T47D (cell line): ENCODE measurements around the gene HPSE2.
A peak's percentile ranks its signal among the peaks of the same experiment; 100 is the strongest.

Source experiments
- DNase-seq, 2 experiments: peaks; one replicate each; pipeline versions ENCODE4 v3.0.0 to v3.0.0-alpha.2; 2011 to 2012; ENCODE audit warnings: low read depth in 1 of 2, low spot score in 1 of 2
- JUND ChIP-seq: IDR thresholded peaks from 2 replicates; pipeline ENCODE4 v1.6.1; 2012; ENCODE audit warnings: low read depth
- in situ Hi-C: cut with HindIII; loops from 2 replicates; pipeline ENCODE4 v1.10.0; 2016; ENCODE audit warnings: low sequenced_read_pairs, low pct_unique_long_range_greater_than_20kb

The HPSE2 gene

GRCh38 chr10:98417481-98417959 lies 818.1 kb downstream of the HPSE2 start:
- in situ Hi-C loops, result no loop called here

DNA sequence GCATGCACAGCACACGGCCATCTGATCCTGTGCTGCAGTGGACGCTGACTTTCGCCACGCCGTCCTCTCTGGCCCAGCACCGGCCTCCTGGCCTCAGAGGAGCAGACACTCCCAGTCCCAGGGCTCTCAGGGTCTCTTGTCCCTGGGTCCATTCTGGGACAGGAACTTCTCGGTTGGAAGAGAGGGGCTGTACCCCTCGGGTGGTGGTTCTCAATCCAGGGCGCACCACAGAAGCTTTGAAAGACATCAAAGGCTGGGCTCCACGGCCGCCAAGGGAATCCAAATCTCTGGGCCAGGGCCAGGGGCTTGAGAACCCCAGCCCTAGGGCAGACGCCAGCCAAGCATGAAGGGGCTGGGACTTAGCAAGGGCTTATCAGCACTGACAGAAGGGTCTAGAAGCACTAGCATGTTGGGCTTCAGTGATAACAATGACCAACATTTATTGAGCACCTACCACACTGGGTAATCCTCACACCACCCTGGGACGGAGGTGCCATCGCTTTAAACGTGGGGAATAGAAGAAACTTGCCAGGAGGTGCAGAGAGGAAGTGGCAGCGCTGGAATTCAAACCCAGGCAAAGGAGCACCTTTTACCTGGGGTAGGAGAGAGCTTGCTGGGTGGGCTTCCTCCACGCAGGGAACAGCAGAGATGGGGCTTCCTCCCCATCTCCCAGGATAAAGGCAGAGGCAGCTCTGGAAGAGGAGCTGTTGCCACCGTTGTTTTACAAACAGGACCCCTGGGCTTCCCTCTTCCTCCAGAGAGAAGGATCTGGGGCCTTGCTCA lies 818.9 kb downstream of the HPSE2 start:
- in situ Hi-C loops, result no loop called here
- DNase-seq, result no peak
- TF ChIP-seq JUND, result no peak

More at GRCh38 chr10:98417481-98417959, 818.1 kb downstream of the HPSE2 start:
- no peak for TF ChIP-seq JUND
- no peak for DNase-seq

DNA sequence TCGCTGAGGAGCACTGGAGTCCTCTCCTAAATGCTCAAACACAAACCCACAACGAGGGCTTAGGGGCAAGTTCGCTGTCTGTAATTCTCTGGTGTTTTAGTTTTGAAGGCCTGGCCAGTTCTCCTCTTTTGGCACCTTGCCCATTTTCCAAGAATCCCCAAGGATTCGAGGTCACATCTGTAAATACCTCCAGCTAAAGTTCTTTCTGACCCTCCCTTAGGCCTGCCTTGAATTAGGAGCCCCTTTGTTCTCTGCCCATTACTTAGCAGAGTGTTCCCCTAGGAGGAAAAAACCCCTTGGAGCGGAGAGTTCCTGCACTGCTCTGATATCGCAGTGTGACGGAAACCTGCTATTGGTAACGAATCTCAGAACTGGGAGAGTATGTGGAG lies 819.9 kb downstream of the HPSE2 start:
- in situ Hi-C loops, result no loop called here
- no peak for TF ChIP-seq JUND
- DNase-seq, result peak in 1 of 2 experiments; percentile 31

GRCh38 chr10:98414932-98415730 lies 820.5 kb downstream of the HPSE2 start, which contains the start of gene PYROXD2:
TSS of gene PYROXD2 (minus strand) at chr10:98415182. CDS start at chr10:98415135, 47 bp downstream.
- no peak for TF ChIP-seq JUND
- in situ Hi-C loops, result no loop called here
- peak; percentile 95 to 97 for DNase-seq

- TF ChIP-seq JUND, result no peak
- in situ Hi-C loops, result no loop called here
- DNase-seq, result no peak
These were observed 821.1 kb downstream of the HPSE2 start for GRCh38 chr10:98414578-98414931.

GRCh38 chr10:98411768-98412167 lies 823.9 kb downstream of the HPSE2 start:
- in situ Hi-C loops, result no loop called here
- no peak for DNase-seq
- no peak for TF ChIP-seq JUND

DNA sequence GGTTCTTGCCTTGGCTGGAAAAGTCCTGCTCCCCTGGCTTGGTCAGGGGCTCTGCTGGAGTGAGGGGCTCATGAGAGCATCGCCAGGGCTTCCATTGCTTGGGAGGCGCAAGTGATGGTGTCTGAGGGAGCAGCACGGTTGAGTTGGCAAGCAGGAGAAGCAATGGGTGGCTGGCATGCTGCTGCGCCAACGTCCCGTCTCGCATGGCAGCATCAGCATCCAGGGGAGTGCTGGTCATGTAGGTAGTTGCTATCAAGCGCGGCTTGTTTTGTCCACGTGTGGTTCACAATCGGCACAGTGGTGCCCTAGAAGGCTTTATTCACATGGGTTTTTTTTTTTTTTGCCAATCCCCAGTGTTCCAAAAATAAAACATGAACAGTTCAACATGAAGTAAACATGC lies 824.5 kb downstream of the HPSE2 start:
- DNase-seq, result no peak
- TF ChIP-seq JUND, result no peak
- in situ Hi-C loops, result no loop called here

DNA sequence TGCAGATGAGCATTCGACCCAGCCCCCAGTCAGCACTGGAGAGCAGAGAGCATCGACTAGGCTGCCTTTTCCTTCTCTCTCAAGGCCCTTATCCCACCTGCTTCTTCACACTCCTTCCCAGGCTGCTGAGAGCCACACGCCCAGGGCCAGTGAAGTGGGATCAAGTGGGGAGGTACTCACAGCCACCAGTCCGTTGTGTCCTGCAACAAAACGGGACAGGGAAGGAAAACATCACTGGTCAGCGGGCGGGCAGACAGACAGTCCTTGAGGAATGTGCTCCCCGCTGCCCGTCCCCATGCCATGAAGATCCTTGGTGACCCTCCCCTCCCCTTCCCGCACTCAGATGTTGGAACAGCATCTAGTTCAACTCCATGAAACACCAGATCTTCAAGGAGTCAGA lies 824.9 kb downstream of the HPSE2 start:
- in situ Hi-C loops, result no loop called here
- TF ChIP-seq JUND, result no peak
- DNase-seq, result no peak

- in situ Hi-C loops, result no loop called here
- no peak for DNase-seq
- TF ChIP-seq JUND, result no peak
These were observed 825.4 kb downstream of the HPSE2 start for GRCh38 chr10:98410135-98410743.

DNA sequence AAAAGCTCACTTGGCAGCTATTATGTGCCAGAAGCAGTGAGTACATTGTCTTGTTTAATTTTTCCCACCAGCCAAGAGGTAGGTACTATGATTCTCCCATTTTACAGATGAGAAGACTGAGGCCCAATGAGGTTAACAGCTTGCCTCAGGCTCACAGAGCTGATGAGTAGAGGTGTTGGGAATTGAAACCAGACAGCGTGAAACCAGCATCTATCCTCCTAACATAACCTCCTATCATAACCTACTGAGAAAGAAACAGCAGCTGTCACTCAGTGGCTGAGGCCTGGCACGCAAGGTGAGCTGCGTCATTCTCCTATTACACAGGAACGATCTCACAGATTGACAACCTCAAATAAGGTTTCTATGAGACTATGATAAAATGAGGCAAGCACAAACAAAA lies 826.9 kb downstream of the HPSE2 start:
- in situ Hi-C loops, result no loop called here
- no peak for DNase-seq
- no peak for TF ChIP-seq JUND

DNA sequence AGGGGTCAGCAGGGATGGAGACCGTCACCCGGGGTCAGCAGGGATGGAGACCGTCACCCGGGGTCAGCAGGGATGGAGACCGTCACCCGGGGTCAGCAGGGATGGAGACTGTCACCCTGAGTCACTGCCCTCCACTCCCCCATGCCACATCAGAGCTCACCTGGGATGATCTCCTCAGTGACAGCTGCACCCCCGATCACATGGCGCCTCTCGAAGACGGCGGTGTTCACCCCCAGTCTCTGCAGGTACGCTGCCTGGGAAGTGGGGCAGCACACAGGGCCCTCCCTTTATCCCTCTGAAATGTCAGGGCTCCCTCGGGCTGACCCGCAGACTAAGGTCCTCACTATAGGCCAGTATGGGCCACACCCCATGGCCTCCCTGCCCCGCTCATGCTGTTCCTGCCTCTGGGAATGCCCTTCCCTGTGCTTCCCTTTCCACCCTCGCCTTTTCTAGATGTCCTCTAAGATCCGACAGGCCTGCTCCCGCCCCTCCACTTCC lies 827.9 kb downstream of the HPSE2 start:
- TF ChIP-seq JUND, result no peak

More for the DNA sequence above, 827.9 kb downstream of the HPSE2 start:
- in situ Hi-C loops, result no loop called here
- DNase-seq, result no peak
